ENCODE data around the gene LRRC47.
"Not testable (repeated sequence)": the region's sequence is repeated elsewhere in the genome, so short reads cannot be mapped to it uniquely, and the experiment has no call there.

Gene LRRC47

DNA sequence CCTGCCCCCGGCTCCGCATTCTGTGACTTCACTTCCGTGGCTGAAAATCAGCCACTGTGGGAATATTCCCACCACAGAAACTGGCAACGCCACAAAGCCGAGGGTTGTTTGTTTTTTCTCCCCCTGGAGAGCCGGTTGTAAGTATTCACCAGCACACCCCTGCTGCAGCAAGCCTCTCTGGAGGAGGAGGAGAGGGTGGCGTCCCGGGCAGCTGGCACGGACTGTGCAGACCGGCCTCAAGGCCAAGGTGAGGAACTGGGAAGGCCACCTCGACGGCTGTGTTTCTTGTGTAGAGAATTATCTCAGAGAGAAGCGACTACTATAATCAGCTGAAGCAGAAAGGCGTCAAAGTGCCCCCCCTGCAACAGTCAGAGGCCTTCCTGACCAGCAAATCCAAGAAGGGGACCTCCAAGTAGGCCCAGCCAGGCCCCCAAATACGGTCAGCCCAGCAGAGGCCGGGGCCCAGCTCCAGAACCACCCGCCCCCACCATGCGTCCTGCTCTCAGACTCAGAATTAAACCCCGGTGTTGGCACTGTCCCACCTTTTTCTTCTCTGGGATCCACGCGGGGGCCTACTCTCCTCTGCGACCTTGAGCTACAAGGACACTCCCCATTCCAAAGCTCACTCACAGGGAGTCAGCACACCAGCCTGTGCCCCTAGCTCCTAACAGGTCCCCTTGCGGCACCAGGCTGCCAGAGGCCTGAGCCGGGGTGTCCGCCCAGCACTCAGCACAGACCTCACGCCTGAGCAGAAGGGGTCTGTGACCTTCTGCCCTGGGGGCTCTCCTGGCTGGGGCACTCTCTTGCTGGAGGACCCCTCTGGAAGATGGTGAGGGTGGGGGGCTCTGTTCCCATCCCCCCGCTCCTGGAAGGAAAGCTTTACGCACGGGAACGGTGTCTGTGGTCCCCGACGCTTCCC lies 24.9 kb downstream of the LRRC47 start:
- no peak for DNase-seq

DNA sequence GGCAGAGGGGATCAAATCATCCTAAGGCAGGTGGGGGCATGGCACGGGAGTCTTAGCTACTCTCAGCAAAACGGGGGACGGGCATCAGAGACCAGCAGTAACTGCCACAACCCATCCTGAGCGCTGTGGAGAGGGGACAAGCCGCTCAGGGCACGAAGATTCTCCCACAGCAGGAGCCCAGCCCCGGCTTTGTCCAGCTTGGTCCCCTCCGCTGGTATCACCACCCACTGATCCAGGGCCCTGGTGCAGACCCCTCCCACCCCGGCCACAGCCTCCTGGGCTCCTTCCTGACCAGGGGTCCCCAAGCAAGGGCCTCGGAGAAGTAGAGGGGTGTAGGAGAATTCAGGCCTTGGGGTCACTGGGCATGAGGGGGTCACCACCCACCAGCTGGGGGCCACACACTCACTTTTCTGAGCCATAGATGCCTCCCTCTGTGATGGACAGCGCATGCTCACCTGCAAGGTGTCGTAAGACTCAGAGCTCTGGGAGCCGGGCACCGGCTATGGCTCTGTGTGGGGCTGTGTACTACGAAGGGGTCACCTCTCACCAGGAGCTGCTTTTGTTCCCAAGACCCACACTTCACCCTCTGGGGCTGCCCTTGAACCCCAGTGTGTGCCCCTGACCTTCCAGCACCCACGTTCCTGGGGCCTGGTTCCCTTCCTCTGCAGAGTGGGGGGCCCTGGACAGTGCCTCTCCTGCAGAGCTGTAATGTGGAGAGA lies 26.1 kb downstream of the LRRC47 start:
- no peak for DNase-seq

DNA sequence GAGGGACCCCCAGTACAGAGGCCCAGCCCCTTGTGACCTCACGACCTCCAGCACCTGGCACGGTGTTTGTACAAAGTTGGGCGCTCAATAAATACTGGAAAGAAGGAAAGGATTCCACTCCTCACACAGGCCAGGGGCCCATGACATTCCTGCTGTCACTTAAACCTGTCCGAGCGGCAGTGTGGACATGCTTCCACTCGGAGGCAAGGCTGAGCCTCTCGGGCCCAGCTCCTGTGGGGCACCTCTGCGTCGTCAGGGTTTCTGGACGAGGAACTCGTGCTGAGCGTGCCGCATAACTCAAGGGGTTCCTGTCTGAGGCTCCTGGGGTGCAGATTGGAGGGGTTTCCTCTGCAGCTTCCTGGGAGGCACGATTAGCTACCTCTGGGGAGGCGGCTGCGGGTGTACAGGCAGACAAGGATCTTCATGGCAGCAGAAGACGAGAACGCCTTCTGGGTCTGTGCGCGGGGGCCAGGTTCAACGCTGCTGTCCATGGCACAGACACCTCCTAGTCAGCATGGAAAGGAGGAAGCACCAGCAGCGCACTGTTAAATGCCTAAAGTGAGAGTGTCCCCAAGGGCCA lies 27.4 kb downstream of the LRRC47 start:
- no peak for DNase-seq

DNA sequence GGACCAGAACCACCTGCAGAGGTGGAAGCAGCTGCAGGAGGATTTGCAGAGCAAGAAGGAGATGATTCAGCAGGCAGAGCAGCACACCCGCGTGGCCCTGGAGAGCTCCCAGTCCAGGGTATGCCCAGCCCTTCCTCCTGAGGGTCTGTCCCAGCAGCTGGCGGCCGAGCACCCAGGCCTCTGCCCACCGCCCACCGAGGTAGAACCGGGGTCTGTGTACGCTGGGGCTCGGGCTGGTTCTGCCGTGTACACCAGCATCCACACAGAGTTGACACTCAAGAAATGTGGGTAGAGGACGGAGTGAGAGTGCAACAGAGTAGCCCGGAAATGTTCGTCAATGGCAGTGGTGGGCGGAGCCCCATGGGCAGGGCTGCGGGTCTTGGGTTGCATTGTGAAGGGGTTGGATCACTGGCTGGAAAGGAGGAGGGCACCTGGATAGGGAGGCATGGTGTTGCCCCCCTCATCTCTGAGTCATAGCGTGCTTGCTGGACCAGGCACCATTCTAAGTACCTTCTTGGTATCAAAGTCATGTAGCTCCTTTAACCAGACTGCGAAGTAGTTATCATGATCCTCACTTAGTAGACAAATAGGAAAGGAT lies 28.9 kb downstream of the LRRC47 start:
- DNase-seq, result no peak

DNA sequence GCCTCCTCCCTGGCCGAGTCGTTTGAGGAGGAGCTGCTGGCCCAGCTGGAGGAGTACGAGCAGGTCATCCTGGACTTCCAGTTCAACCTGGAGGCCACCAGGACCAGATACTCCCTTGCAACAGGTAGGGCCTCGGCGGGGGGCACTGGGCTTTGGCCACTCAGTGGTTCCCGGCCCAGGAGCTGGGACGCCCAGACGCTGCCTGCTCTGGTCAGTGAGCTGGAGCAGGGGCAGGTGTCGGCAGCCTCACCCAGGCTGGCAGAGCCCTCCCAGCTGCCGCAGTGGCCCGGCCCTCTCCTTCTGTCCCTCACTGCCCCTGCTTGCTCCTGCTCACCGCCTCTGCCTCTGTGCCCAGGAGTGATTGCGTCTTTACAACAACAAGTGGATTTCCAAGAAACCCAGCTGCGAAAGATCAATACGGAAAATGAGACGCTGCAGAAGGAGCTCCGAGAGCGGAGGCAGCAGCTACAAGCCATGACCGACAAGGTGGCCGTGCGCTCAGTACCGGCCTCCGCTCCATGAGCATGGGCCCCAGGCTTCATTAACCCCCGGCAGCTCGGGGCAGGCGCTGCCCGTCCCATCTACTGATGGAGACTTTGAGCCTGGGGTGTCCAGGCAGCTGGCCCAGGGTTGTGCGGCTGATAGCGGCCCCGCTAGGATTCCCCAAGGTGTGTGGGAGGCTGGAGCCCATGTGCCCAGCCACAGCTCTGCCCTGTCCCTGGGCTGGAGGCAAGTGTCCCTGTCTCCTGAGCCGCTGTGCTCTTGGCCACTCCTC lies 32.8 kb downstream of the LRRC47 start:
- no peak for DNase-seq

DNA sequence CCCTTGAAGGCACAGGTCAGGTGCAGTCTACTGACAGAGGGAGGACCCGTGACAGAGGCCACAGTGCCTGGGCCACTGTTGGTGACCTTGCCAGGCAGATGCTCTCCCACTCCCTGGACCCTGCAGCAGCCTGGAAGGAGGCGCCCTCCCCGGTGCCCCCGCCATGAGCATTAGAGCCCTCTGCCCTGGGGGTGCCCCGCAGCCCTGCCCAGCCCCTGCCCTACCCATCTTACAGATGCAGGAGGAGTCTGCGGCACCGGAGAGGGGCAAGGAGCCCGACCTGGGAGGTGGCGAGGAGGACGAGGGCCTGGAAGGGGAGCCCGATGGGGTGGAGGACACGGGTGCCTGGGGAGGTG lies 33.4 kb downstream of the LRRC47 start:
- no peak for DNase-seq

DNA sequence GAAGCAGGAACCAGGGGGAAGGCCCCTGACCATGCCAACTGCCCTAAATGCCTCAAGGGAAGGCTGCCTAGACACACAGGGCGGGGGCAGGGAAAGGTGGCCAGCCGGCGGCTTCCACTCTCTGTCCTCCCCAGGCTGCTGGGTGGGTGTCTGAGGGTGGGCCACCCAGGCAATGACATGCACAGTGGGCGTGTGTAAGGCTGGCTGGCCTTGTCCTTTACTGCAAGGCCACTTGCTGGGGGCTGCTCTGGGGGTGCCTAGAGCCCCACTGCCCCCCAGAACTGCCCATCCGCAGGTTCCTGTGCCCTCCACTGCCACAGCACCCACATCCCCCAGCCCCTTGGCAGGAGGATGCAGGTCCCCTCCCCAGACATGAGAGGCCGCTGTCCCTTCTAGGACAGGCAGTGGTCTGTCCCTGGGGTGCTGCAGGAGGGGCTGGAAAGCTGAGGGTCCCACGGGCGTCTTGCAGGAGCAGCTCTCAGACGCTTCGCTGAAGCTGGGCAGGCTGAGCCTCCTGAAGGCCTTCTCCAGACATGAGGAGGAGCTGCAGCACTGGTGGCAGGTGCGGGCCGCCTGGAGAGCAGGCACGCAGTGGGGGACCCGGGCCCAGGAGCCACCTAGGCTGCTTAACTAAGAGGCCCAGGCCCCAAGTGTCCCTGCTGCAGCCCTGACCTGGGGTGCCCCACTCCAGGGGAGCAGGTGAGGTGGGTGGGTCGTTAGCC lies 34.0 kb downstream of the LRRC47 start:
- DNase-seq, result no peak

DNA sequence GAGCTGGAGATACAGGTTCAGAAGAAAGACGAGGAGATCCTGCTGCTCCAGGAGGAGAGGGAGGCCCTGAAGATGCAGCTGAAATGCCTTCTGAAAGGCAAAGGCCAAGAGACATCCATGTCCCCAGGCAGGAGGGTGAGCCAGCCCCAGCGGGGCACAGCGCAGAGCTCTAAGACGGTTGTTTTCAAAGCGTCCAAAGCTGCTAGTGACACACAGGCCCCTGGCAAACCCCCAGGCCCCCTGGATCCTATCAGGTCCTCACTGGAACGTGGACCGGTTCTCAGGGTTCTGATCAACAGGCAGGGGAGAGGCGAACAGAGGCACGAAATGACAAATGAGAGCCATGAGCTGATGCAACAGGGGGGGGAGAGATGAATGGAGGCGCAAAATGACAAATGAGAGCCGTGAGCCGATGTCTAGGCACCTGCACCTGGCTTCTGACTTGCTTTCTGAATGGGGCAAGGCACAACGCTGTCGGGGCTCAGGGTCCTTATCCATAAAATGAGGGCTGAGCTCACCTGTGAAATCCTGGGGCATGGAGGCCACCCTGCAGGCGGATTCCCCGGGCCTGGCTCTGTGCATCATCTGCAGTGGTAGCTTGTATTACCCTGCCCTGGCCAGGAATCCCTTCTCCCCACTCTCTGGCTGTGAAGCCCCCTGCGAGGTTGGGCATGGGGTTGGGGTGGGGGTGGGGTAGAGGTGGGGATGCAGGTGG lies 34.8 kb downstream of the LRRC47 start:
- no peak for DNase-seq

DNA sequence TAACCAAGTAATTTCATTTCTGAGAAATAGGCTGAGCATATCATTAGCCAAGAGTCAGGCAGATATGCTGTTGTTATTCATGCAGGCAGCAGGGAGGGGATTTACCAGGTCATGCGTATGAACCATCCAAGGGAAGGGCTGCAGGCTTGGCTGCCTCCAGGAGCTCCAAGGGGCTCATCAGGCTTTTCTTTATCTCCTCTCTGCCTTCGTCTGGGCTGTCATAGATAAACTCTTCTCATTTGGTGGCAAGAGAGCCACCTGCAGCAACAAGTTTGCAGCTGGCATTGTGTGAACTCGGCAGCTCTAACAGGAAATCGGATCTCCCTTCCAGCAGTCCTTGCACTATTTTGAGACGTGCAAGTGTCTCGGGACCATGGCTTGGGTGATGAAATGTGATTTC lies 36.5 kb downstream of the LRRC47 start:
- no peak for DNase-seq

DNA sequence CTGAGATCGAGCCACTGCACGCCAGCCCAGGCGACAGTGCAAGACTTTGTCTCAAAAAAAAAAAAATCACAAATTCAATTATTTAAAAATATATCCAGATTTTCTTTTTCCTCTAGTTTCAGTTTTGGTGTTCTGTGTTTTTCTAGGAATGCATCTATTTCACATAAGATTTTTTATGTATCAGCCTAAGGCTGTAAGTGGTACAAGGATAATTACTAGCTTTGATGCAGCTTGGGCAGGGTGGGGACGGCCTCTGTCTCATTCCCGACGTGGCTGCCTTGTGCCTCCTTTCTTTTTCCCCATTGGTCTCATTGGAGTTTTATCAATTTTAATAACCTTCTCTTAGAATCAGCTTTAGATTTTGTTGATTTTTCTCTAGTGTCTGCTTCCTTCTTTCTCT lies 37.1 kb downstream of the LRRC47 start:
- no peak for DNase-seq

DNA sequence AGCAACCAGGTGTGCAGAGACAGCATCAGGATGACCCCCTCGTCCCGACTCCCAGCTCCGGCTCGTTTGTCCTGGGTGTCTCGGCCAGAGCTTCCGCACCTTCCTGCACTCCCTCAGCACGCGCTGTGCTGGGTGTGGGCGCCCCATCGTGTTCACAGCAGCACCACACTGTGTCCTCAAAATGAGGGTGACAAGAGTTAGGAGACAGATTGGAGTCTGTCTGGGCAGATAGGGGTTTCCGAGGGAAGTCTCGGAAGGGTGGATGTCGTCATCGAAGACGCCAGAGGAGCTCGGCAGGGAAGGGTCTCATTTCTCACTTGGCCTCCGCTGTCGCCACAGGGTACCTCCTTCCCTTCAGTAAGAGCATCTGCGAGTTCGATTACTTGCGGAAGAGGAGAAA lies 39.9 kb downstream of the LRRC47 start:
- DNase-seq, result no peak

DNA sequence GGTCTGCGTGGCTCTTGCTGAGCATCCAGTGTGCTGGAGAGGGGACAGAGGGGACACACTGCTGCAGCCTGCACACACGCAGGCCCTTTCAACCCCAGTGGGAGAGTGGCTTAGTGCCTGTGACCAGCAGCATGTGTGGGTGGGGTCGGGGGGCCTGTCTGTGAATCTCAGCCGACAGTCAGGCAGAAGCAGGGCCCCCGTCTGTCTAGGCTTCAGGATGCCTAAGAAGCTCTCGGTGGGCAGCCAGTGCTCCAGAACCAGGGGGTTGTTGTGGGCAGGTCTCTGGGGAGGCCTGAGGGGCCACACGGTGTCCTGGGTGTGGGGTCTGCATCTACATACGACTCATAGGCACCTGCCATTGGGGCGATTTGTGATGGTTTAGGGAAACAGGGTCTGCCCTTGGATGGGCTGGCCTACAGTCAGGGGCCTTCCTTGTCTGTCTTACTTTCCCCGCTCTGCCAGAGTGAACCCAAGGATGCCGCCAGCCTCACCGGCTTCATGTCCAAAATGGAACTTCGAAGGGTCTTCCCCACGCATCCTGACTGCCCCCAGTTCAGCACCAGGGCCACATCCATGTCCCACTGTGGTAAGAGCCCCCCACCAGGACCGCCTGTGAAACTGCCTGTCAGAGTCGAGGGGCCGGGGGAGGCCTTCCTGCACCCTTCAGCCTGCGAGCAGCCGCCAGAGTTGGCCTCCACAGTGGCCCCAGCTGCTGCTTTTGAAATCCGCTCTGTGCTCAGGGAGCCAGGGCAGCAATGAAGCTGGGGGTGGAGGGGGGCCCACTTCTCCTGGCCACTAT lies 42.4 kb downstream of the LRRC47 start:
- no peak for DNase-seq

DNA sequence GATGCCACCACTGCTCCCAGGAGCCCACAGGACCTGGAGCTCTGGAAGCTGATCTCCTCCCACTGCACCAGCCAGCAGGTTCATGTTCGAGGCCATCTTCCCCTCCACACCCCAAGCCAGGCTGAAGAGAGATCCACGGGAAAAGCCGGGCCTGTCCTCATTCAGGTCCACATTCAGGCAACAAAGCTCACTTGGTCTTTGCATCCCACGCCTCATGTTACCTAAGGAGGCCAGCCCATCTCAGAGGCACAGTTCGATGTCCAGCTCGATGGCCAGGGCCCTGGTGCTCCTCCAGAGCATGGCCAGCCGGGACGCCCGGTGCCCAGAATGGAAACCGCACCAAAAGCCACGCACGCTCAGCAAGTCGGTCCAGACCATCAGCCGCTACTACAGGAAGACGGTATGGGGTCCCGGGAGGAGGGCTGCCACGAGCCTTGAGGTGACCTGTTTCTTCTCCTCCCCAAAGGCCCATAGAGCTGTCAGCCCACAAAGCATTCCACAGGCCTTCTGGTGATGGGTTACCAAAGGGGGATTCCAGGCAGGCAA lies 43.8 kb downstream of the LRRC47 start, which contains the start of gene CCDC27:
CCDC27 (plus strand) TSS at position 51 of the 546 bp plus-strand sequence; CDS start at position 83, 32 bp downstream.
- no peak for DNase-seq

DNA sequence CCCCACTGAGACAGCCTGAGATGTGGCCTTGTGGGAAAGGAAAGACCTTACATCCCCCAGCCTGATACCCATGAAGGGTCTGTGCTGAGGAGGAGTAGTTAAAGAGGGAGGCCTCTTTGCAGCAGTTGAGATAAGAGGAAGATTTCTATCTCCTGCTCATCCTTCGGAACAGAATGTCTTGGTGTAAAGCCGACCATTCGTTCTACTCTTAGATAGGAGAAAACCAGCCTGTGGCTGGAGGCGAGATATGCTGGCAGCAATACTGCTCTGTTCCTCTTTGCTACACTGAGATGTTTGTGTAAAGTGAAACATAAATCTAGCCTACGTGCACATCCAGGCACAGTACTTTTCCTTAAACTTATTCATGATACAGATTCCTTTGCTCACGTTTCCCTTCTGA lies 45.6 kb downstream of the LRRC47 start:
- no peak for DNase-seq

DNA sequence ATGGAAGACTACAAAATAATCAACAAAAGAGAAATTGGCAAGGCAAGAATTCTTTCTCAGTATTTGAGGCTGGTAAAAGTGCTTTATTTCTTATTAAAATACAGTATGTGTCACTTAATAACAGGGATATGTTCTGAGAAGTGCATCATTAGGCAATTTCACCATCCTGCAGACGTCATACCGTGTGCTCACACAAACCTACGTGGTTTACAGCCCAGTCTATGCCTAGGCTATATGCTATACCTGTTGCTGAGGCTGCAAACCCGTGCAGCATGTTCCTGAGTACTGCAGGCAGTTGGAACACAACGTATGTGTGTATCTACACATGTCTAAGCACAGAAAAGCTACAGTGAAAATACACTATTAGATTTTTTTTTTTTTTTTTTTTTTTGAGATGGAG lies 46.8 kb downstream of the LRRC47 start:
- DNase-seq, result no peak

DNA sequence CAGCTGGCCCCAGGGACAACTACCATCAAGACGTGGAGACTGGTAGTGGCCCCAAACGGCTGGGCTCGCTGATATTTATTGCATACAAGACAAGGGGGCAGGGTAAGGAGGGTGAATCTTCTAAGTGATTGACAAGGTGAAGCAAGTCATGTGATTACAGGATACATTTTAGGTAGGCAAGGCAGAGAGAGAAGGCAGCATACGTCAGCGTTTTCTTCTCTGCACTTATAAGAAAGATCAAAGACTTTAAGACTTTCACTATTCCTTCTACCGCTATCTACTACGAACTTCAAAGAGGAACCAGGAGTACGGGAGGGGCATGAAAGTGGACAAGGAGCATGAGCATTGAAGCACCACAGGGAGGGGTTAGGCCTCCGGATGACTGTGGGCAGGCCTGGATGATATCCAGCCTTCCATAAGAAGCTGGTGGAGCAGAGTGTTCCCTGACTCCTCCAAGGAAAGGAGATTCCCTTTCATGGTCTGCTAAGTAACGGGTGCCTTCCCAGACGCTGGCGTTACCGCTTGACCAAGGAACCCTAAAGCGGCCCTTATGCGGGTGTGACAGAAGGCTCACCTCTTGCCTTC lies 47.9 kb downstream of the LRRC47 start:
- not testable (repeated sequence) for DNase-seq

DNA sequence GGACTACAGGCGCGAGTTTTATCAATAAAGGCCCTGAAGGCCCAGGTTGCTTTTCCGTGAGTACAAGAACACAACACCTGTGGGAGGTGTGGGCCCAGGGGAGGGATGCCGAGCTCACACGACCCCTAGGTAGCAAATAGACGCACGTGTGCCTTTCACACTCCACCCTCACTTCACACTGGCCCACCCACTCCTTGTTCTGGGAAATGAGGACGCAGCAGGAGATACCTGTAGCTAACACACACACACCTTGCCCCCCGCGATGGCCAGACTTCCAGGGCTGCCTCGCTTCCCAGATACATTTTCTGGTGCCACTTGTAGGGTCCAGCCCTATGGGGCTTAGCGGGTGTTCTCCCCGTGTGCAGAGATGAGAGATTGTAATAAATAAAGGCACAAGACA lies 48.4 kb downstream of the LRRC47 start:
- no peak for DNase-seq

DNA sequence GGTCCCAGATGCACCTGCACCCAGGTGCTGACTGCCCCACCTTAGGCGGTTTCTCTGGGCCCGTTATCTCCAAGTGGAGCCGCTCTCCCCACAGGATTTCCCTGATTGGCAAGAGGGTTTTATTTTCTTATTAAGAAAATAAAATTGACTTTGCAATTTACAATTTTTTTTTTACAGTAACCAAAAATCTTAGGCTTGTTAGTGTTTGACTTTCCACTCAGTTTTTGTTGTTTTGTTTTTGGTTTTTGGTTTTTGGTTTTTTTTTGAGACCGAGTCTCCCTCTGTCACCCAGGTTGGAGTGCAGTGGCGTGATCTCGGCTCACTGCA lies 48.8 kb downstream of the LRRC47 start:
- no peak for DNase-seq

DNA sequence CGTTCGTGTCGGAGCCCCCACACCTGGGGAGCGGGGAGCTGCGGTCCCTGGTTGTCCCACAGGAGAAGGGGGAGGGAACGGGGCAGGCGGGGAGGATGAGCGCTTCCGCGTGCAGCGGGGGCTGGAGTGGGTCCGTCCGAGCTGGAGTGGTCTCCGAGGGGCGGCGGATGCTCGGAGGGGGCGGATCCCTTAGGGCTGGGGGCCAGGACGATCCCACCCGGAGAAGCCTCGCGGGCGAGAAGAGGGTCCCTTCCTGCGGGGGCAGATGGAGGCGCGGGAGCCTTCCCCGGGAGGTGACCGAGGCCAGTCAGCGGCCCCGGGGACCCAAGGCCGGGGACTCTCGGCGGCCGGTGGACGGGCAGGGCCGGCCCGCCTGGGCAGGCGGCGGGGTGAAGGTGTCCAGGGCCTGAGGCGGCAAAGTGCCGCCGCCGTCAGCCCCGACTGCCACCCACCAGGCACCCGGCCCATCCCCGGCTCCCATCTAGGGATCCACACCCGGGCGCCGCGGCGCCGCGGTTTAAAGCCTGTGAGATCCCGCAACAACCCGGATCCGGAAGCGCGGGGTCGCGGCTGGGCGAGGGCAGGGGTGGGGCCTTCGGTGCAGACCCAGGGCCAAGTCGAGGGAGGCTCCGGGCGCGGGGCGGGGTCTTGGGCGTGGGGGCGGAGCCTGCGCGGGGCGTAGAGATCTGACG lies 49.3 kb downstream of the LRRC47 start:
- DNase-seq, result peak; percentile 12 to 90 (median 76)
